Stimulated activated CD4-positive, alpha-beta T cell treated with anti-CD3 and anti-CD28 coated beads, Interleukin-1b, Interleukin-23, amount 100 ng/mL, for 4 hours (primary cell): ENCODE measurements around the gene COMMD4.

Experiments used
- DNase-seq, 2 donors: peaks; one replicate each; pipeline ENCODE4 v3.0.0-alpha.2; 2020; ENCODE audit warnings: low read depth in 2 of 2

Gene COMMD4

DNA sequence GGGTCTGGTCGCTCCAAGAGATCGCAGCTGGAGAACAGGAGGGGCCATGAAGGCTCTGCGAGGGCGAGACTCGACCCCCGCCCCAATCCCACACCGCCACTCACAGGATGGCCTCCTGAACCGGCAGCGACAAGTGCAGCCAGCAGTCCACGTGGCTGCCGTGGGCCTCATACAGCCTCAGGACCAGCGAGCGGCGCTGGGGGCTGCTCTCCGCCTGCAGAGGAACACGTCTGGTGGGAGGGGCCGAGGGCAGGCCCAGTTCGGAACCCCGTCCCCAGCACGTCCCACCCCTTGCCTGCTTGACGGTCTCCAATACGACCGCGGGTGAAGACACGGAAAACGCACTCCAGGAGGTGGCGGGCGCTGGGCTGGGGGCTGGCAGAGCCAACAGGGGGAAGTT, 20.1 kb downstream of the COMMD4 start:
- no peak for DNase-seq

- DNase-seq = no peak
These were observed 20.7 kb downstream of the COMMD4 start for GRCh38 chr15:75356517-75356916.

DNA sequence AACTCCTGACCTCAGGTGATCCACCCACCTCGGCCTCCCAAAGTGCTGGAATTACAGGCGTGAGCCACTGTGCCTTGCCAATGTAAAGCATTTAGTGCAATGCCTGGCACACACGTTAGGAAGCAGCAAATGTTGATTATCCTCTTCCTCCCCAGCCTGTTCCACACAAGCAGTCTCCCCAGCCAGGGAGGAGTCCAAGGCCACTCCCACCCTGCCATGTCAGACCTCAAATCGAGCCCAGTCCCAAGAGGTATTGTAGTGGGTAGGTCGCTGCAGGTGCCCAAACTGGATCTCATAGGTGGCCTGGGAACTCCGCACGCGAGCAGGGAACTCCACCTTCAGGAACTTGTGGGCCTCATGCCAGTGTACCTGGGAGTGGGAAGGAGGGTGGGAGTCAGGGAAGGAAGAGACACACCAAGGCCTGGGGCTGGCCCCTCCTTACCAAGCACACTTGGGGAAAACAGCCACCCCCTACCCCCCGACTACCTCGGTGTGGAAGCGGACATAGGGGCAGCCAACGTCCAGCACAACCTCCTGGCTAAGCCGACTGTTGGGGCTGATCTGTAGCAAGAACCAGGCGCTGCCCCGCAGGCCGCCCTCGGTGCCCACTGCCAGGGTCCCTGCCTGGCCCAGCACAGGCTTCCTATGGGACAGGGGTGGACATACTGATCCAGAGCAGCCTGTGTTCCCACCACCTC, 22.3 kb downstream of the COMMD4 start:
- DNase-seq = no peak

GRCh38 chr15:75358771-75359536, 23.1 kb downstream of the COMMD4 start:
- no peak for DNase-seq

- no peak for DNase-seq
These were observed 23.8 kb downstream of the COMMD4 start for GRCh38 chr15:75359537-75360250.

GRCh38 chr15:75360391-75360790, 24.5 kb downstream of the COMMD4 start:
- no peak for DNase-seq

DNA sequence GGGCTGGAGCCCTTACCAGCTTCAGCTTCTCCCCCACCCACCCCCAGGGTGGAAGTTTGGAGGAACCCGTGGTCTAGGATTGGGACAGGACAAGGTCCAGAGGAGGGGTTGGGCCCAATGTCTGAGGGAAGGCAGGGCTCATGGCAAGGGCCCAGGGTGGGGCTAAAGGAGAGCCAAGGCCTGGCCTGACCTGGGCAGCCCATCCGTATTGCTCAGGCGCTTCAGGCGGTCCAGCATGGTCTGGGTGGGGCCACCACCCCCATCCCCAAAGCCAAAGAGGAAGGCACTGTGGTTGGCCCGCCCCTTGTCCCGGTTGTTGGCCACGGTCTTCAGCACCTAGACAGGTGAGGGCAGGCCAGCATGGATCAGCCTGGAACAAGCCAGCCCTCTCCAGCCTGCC, 25.0 kb downstream of the COMMD4 start:
- no peak for DNase-seq

DNA sequence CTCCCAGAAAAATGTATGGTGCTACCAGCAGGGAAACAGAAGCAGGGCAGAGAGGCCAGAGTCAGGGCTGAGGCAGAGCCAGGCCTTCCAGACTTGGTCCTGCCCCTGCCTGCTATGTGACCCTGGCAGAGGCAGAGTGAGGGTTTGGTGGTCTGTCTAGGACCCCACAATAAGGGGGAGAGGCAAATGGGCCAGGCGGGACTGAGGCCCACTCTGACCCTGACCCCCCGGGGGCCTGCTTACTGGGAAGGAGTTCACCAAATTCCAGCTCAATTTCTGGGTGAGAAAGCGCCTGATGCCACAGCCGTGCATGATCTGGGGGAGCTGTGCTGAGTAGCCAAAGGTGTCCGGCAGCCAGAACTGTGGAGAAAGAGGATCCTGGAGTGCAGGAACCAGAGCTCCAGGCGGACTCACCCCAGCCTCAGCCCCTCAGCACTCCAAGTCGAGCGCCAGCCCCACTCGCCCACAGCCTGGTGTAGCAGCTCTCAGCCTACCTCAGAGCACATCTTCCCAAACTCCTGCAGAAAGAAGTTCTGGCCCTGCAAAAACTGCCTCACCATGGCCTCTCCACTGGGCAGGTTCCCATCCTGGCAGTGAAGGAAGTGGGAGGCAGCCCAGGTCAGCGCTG, 25.6 kb downstream of the COMMD4 start:
- no peak for DNase-seq

GRCh38 chr15:75361989-75362641, 26.3 kb downstream of the COMMD4 start:
- DNase-seq = no peak

DNA sequence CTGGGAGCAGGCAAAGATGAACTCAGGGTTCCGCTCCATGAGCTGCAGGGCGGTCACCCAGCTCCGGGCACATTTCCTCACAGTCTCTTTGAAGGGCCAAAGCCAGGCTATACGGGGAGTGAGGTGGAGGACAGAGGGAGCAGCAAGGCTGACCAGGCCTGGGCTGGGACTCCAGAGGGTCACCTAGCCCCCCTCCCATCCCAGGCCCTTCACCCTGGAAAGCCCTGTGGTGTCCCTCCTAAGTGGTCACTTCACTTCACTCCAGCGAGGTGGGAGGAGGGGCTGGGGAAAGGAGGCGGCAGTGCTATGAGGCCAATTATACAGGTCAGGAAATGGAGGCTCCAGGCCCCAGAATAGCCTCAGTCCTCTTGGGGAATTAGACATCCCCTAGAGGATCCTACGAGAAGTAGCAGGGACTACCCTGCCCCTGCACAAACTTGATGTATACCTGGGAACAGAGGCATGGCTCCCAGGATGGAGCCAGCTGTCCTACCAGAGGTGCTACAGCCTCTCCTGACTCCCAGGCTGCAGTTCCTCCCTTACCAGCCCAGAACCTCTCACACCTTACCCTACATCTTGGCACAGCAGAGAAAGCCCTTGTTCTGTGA, 26.9 kb downstream of the COMMD4 start:
- no peak for DNase-seq

- no peak for DNase-seq
These were observed 27.9 kb downstream of the COMMD4 start for GRCh38 chr15:75363786-75364185.

GRCh38 chr15:75364881-75365280, 29.0 kb downstream of the COMMD4 start:
- no peak for DNase-seq

- no peak for DNase-seq
These were observed 30.3 kb downstream of the COMMD4 start for GRCh38 chr15:75366163-75366562.

GRCh38 chr15:75367006-75367405, 31.1 kb downstream of the COMMD4 start:
- DNase-seq = no peak

DNA sequence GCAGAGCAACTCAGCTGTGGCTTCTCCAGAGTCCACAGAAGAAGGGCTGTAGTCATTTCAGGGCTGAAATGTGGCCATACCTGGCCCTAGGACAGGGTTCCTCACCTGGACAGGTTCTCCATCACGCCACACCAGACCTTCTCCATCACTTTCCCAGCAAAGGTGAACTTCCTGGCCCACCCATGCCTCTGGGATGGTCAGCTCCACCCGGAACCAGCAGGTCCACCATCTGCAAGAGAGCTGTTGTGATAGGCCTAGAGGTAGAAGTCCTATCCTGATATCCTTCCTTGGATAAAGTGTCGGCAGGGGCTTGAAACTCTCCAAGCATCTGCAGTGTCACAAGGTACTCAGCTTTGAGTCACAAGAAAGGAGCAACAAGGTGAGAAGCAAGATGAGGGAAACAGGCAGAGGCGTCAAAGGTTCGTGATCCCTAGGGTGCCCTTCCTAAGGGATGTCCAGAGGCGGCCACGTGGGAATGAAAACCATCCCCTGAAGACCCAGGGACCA, 31.6 kb downstream of the COMMD4 start:
- no peak for DNase-seq

DNA sequence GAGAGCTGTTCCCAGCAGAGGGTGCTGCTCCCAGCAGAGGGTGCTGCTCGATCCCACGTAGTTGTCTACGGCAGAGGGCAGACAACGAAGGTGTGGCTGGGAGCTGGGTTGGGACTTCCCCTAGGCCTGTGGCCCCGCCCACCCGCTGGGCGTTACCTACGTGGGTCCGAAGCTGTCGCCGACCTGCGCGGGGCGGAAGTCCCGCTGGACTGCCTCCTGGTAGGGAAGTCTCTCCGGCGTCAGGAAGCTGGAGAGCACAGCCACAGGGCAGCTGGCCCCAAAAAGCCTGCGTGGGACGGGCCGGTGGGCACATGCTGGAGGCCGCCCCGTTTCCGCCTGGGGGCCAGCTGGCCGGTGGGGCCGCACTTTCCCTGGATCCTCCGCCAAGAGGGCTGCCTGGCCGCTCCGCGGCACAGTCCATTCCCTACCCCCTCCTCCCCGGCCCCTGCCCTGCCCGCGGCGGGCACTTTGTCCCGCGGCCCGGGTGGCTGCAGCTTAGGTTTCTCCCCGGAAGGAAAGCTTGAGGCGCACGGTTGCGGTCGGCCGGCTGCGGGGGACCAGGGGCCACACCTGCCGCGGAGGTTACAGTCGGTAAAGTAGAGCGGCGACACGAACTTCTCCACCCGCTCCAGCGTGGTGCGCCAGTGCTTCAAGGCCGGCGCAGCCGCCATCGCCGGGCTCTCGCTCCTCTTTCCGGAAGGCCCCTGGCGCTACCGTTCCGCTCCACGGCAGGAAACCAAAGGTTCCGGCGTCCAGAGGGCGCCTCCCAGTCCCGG, 32.2 kb downstream of the COMMD4 start, which contains the start of gene MAN2C1:
Gene MAN2C1 (minus strand): TSS at position 695 of the 776 bp plus-strand sequence. CDS start 24 bp downstream, at position 671.
- DNase-seq = peak; percentile 85 to 93

DNA sequence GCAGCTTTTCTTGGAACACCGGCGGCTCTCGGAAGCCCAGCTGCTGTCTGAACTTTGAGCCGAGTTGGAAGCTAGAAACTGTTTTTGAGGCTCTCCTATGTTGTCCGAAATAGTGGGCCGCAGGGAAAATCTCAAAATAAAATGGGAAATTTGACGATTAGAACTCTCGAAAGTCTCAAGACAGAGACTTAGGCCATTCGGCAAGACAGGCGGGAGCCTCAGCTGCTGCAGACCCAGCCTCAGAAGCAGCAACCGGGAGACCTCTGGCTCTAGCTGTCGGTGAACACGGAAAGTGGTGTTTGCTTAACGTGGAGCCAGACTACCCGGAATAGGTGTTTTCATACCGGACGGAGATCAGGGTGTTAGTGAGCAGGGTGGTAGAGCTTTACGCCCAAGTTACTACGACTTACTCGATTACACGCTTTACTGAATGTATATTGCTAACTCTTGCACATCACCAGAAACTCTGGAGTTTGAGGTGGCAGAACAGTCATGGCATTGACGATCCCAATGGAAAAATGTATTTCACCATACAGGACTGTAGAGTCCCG, 32.9 kb downstream of the COMMD4 start:
- no peak for DNase-seq

DNA sequence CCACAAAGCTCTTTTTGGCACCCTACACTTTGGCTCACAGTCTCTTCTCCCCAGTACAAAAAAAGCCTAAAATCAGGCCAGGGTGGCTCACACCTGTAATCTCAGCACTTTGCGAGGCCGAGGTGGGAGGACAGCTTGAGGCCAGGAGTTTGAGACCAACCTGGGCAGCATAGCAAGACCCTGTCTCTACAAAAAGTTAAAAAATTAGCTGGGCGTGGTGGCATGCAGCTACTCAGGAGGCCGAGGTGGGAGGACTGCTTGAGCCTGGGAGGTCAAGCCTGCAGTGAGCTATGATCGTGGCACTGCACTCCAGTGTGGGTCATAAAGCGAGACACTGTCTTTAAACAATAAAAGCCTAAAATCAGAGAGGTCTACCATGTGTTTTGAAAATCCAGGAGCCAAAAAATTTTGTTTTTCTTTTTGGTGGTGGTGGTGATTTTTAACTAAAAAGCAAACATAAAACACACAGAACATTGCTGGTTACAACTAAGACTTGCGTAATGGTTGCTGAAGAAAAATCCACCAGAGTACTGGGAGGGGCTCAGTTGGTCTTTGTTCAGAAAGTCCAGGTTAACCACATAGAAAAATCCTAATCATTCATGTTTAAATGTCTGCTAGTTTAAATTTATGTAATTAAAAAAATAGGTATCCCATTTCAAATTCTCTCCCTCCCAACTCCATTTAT, 34.2 kb downstream of the COMMD4 start:
- DNase-seq = no peak

- no peak for DNase-seq
These were observed 35.6 kb downstream of the COMMD4 start for GRCh38 chr15:75371486-75371885.
